Measurements from ENCODE around the gene FOXN4.

The FOXN4 gene

GRCh38 chr12:109258607-109259544, 50.2 kb downstream of the FOXN4 start:
- no peak for DNase-seq (ENCODE audit: low read depth in 2 of 2)

DNA sequence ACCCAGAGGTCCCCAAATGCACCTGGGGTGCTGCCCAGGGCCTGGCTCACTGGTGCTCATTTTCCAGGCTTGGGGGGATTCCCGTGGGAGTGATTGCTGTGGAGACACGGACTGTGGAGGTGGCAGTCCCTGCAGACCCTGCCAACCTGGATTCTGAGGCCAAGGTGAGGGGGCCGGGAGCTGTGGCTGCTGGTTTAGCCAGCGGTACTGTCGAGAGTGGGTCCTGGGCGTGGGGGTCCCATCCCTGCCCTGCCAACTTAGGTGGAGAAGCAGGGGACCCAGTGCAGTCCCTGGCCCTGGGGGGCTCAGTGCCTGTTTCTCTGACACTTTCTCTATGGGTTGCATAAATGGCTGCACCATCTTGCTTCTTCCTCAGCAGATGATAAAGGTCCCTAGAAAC, 50.9 kb downstream of the FOXN4 start:
- DNase-seq (ENCODE audit: low read depth in 2 of 2), result no peak

DNA sequence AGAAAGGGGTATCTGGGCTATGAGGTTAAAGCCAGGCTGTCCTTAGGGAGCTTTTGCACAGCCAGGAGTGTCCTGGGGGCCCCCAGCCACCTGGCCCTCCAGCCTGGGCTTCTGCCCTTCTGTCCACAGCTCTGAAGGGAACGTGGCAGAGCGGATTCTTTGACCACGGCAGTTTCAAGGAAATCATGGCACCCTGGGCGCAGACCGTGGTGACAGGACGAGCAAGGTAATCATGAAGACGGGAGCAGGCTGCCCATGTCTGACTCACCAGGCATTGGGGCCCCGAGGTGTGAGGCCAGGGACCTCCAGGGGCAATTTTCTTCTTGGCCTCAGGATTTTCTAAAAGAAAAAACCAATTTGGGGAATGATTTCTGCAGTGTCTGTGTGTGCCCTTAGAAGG, 53.1 kb downstream of the FOXN4 start:
- DNase-seq (ENCODE audit: low read depth in 2 of 2), result no peak

DNA sequence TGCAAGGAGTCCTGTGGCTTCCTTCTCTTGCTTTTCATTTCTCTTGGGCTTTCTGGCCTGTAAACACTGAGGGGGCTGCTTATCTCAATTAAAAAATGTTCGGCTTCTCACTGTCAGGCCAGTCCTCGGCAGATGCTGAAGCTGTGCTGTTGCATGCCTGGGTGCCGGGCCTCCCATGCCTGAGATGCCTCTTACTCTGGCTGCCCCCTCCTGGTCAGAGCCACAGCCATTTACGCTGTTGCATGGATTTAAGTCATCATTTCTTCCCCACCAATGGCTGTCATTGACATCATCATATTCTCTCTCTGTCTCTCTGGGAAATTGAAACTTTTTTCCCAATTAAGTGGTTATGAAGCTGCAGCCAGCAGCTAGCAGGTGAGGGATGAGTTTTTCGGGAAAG, 53.7 kb downstream of the FOXN4 start:
- no peak for DNase-seq (ENCODE audit: low read depth in 2 of 2)

DNA sequence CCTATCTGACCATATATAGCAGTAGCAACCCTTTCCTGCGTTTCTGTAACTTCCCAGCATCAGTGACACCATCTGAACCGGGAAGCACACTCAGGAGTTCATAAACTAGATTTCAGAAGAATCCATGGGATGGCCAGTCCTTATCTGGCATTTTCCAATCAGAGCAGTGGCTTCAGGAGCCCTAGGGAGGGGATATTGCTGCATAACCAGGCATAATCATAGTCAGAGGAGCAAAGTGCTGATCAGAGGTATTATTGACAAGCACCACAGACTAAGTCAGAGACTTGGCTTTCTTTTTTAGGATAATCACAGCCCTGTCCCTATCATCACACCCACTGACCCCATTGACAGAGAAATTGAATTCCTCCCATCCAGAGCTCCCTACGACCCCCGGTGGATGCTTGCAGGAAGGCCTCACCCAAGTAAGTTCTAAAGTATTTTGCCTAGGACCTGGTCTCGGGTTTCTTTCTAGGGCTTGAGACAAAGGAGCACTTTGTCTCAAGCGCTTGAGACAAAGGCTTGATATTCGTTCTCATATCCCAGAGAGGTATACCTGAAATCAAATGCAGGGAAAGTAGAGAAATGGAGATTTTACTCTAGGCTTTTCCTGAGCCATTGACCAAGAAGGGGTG, 55.1 kb downstream of the FOXN4 start:
- DNase-seq (ENCODE audit: low read depth in 2 of 2), result no peak

- no peak for DNase-seq (ENCODE audit: low read depth in 2 of 2)
Measured at GRCh38 chr12:109252799-109253198, 56.3 kb downstream of the FOXN4 start.

GRCh38 chr12:109250523-109250922, 58.6 kb downstream of the FOXN4 start:
- DNase-seq (ENCODE audit: low read depth in 2 of 2), result no peak

GRCh38 chr12:109247831-109248654, 61.0 kb downstream of the FOXN4 start:
- no peak for DNase-seq (ENCODE audit: low read depth in 2 of 2)

DNA sequence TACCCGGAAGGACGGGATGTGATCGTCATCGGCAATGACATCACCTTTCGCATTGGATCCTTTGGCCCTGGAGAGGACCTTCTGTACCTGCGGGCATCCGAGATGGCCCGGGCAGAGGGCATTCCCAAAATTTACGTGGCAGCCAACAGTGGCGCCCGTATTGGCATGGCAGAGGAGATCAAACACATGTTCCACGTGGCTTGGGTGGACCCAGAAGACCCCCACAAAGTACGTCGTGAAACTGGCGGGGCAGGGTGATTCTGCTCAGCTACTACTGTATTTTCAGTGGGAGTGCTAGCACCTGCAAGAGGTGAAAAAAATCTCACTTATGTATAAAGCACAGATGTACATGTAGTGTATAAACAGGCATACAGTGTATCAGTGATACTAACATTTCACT, 62.9 kb downstream of the FOXN4 start:
- no peak for DNase-seq (ENCODE audit: low read depth in 2 of 2)

GRCh38 chr12:109244073-109244472, 65.0 kb downstream of the FOXN4 start:
- DNase-seq (ENCODE audit: low read depth in 2 of 2), result no peak

DNA sequence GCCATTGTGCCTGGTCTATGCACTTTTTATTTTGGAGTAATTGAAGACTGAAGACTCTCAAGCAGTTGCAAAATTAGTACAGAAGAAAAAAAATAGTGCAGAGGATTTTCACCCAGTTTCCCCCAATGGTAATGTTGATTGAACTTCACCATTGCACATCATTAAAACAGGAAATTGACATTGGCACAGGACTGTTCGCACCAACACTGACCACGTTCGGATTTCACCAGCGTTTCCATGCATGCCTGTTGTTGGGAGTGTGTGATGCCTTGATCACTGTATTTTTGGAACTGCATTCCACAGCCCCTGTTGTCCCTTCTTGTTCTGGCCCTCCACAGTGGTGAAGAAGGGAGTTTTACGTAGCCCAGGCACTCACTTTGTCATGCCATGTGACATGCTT, 67.1 kb downstream of the FOXN4 start:
- no peak for DNase-seq (ENCODE audit: low read depth in 2 of 2)

DNA sequence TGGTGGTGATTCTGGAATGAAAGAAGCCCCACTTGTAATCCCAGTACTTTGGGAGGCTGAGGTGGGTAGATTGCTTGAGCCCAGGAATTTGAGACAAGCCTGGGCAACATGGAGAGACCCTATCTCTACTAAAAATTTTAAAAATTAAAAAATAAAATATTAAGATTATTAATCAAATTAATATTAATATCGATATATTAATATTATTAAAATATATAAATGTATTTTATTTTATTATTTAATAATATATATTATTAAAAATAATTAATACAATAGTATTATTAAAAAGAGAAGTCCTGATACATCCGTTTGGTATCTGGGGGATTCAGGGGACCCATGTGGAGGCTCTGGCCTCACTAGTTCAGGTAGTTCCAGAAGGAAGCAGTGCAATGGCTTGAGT, 68.7 kb downstream of the FOXN4 start:
- no peak for DNase-seq (ENCODE audit: low read depth in 2 of 2)

GRCh38 chr12:109239691-109240090, 69.4 kb downstream of the FOXN4 start:
- no peak for DNase-seq (ENCODE audit: low read depth in 2 of 2)

DNA sequence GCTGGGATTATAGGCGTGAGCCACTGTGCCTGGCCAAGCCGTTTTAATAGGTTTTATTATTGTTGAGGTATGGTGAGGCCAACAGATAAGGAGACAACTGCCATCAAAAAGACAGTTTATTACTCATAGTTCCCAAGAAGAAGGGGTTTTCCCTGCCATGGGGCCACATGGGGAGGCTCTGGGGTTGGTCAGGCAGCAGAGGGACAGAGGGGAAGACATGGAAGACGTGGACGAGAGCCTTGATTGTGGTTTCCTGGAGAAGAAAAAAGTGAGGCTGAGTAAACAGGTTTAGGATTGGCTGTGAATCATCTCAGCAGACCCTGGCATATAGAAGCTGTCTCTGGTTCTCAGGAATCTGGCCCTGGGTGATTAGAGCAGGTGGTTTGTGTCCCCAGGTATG, 69.9 kb downstream of the FOXN4 start:
- no peak for DNase-seq (ENCODE audit: low read depth in 2 of 2)

DNA sequence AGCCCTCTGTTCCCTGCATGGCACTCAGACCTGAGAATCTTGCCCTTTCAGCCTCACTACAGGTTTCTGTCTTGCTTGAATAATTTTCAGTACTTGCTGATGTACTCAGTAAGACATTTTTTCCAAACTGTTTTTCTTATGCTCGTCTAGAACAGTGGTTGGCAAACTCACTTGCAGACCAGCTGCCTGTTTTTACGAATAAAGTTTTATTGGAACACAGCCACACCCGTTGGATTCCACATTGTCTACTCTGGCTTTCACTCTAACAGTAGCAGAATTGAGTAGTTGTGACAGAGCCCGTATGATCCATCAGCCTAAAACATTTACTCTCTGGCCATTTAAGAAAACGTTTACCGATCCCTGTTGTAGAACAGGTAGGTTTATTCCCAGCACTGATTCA, 72.8 kb downstream of the FOXN4 start:
- DNase-seq (ENCODE audit: low read depth in 2 of 2), result no peak

- no peak for DNase-seq (ENCODE audit: low read depth in 2 of 2)
Measured at GRCh38 chr12:109234012-109234411, 75.1 kb downstream of the FOXN4 start.

GRCh38 chr12:109232731-109233130, 76.4 kb downstream of the FOXN4 start:
- no peak for DNase-seq (ENCODE audit: low read depth in 2 of 2)

DNA sequence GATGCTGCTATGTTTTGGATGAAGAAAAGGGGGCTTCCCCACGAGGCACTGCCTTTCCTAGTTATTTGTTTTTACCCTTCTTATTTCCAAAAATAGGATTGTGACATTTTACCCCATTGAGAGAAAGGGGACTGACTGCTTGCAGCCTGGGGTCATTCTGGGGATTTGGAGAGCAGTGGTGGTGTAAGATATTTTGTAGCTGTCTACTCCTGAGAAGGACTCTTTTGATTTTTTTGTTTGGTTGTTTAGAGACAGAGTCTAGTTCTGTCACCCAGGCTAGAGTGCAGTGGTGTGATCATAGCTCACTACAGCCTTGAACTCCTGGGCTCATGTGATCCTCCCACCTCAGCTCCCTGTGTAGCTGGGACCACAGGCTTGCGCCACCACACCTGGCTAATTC, 78.9 kb downstream of the FOXN4 start:
- DNase-seq (ENCODE audit: low read depth in 2 of 2), result no peak

- no peak for DNase-seq (ENCODE audit: low read depth in 2 of 2)
Measured at GRCh38 chr12:109228664-109229063, 80.4 kb downstream of the FOXN4 start.
